ENCODE results near the gene LKAAEAR1.

The LKAAEAR1 gene

DNA sequence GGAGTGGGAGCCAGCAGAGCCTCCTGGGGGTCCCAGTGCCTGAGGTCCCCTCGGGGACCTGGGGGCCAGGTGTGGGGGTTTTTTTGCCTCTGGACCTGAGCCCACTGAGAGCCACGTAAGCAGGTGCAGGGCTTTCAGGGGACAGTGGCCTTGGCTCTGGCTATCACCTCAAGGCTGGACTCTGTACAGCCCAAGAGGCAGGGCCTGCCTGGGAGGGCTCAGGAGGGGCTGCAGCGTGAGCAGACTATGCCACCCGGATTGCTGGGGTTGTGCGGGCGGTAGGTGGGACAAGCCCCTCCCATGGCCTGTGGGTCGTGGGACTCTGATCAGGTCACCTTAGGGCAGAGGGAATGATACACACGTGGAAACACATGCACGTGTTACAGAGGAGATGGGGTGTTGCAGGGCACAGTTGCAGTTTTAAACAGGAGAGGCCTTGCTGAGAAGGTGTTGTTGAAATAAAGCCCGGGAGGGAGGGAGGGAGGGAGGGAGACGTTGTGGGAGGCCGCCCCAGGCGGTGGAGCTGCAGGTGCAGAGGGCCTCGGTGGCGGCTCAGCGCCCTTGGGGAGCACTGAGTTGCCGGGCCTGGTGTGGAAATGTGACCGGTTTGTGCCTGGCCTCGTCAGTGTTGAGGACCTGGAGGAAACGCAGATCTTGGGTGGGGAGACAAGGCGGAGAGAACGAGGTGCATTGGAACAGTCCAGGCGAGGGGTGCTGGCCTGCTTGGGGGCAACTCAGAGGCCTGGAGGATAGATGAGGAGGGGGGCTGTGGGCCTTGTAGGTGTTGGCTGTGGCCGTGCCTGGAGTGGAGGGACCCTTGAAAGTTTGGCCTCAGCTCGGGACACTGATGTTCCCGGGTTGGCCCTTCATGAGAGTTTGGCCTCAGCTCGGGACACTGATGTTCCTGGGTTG is 18.9 kb downstream of the LKAAEAR1 start:
- no peak for DNase-seq (ENCODE audit: low read depth)

DNA sequence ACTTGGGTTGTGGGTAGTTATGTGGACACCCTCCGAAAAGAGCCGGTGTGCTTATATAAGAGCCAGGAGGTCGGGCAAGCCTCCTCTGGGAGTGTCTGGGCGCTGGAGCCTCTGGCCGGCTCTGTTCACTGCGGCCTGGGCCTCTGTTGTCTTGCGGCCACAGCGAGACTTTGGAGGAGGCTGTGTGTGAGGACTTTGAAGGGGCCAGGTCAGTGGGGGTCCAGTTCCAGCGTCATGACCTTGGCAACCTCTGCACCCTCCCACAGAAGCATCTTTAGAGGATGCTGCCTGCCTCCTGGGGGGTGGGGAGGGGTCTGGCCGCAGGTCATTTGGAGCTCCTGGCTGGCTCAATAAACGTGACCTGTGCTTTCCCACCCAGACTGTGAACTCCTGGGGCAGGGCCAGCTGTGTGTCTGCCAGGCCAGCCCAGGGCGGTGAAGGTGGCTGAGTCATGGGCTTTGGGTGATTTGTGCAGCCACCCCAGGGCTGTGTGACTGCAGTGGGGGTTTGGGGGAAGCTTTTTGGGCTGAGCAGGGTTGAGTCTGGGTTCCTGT is 20.0 kb downstream of the LKAAEAR1 start:
- no peak for DNase-seq (ENCODE audit: low read depth)

DNA sequence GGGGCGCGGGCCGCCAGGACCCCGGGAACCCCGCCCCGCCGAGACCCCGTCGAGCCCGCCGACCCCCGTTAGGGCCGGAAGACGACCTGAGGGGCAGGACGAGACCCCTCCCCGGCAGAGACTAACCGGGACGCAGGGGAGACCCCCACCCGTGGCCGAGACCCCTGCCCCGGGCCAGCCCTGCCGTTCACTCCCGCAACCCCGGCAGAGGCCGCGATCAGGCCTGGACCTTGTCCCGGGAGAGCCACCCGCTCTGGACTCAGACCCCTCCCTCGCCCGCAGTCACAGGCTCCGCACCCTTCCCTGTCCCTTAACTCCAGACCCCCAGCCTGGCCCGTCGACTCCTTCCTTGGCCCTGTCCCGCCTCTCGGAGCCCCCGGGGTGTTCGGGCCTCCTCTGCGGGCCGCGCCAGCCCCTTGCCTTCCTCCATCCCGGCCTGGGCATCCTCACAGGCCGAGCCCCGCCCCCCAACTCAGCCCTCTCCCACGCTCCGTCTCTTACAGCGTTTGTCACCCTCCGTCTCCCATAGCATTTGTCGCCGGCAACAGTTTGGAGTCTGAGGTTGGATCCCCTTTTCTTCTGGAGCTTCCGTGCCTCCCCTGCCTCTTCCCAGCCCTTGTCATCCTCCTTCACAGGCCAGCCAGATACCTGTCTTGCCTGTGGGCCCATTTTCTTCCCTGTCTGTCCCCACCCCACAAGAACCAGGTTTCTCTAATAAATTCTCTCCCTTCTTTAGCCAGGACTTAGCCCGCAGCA is 20.6 kb downstream of the LKAAEAR1 start:
- DNase-seq (ENCODE audit: low read depth): no peak

DNA sequence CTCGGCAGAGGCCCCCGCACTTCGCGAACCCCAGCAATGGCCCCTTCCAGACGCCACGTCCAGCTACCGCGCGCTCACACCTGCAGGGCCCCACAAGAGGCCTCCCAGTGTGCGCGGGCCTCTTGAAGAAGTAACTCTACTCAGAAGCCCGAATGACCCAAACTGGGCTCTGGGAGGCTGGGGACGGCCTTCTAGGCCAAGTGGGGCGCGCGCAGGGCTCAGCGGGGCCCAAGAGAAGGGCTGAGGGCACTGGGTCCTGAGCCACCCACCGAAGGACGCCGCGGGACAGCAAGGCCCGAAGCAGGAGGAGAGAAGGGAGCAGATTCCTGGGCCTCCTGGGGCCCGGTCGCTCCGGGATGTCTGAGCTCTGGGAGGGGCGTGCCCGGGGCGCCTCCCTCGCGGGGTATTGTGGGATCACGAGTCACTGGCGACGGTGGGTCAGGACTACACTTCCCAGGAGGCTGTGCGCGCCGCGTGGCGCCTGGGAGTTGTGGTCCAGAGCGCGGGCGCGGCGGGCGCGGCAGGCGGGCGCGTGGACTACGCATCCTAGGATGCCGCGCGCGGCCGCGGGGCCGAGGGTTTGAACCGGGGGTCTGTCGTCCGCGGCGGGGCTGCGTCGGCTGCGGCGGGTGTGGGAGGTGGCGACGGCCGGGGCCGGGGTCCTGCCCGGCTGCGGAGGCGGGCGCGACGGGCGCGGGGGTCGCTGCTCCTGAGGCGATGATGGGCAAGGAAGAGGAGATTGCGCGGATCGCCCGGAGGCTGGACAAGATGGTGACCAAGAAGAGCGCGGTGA is 21.4 kb downstream of the LKAAEAR1 start, which contains the start of gene TCEA2:
TCEA2 (plus strand) TSS at position 603 of the 793 bp plus-strand sequence; CDS start at position 718, 115 bp downstream.
- peak; percentile 89 for DNase-seq (ENCODE audit: low read depth)

DNA sequence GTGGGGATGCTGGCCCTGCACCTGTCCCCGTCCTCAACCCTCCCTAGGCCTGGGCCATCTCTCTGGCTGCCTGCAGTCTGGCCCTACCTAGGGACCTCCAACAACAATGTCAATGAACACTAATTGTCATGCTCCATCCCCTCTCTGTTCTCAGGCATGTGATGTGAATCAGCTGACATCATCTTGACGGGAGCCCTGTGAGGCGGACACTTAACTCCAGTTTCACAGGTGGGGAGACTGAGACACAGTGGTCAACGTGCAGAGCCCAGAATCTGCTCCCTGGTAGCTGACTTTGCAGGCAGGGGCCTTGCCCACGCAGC is 22.0 kb downstream of the LKAAEAR1 start:
- no peak for DNase-seq (ENCODE audit: low read depth)

DNA sequence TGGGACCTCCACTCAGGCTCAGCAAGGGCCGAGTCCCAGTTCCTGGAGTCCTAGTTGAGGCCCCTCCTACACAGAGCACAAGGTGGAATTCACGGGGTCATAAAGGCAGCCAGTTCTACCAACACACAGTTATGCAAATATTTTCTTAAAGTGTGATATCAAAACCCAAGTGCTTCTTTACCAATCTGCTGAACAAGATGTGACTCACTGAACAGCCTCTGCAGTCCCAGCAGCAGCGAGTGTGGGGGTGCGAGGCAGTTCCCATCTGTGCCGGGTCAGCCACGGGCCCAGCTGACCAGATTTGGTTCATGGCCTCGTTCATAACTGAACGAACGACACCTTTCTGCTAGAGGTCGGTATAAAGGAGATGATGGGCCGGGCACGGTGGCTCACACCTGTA is 25.7 kb downstream of the LKAAEAR1 start:
- DNase-seq (ENCODE audit: low read depth): no peak

DNA sequence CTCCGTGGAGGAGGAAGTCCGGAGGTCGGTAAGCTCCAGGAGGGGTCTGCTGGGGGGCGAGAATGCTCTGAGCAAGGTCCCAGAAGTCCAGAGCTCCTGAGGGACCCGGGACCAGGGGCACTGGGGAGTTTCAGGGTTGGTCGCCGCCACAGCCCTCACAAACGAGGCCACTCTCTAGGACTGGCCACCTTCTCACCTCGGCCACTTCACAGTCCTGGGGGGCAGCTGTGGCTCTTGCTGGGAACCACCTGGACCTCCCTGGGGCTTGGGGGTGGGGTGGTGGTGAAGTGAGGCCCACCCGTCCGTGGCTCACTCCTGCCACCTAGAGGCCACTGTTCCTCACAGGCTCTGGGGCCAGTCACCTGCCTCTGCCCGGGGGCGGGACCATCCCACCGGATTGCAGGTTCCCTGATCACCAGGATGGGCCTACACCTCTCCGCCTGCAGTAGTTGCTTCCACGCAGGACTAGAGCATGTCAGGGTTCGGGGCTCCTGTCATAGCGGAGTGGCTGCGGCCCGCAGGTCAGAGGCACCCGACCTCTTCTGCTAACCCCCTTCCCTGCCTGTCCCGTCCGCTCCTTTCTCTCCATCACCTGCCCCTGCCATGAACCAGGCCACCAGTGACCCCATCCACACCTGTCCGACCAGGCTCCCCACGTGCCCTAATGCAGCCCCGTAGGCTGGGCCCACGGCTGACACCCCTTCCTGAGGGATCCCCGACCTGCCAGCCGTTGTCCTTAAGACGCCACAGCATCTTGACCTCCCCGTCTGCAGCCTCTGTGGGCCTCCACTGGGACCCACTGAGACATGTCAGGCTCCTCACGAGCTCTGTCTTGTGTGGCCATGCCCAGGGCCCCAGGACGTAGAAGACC is 26.3 kb downstream of the LKAAEAR1 start:
- DNase-seq (ENCODE audit: low read depth): peak; percentile 57

DNA sequence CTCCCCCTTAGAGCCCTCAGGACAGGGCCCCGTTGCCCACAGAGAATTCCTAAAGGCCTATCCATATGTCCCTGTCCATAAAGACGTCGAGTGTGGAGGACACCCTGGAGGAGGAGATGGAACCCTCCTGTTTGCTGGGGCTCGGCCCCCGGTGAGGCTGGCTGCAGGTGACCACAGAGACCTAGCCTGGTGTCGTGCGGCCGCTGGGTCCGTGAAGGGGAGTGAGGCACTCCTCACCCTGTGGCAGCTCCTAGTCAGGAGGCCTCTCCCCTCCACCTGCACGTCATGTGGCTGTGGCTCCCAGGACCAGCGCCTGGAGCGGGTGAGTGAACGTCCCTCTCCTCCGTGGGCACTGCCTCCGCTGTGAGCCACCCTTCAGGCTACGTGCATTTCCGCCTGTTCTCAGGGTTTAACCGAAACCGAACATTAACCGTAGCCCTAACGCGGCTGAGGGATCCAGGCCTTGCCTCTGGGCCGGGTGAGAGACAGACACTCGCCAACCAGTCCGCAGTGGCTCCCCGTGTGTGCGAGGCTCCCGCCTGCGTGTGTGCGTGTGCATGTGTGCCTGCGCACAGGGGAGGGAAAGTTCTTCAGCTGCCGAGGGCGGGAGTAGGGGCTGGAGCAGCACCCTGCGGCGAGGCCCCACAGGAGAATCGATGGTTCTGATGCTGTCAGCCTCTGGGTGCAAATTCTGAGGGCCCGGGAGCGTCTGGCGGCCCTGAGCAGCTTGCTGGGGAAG is 27.1 kb downstream of the LKAAEAR1 start:
- DNase-seq (ENCODE audit: low read depth): no peak

DNA sequence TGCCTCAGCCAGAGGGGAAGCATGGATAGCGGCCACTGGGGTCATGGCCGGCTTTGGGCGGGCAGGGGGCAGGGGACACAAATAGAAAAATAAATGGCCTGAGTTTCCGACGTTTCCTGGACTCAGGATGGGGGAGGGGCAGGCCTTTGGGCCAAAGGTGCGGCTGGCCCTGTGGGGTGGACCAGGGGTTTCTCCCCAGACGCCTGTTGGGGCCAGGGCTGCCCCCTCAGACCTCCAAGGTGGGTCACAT is 27.6 kb downstream of the LKAAEAR1 start:
- no peak for DNase-seq (ENCODE audit: low read depth)

DNA sequence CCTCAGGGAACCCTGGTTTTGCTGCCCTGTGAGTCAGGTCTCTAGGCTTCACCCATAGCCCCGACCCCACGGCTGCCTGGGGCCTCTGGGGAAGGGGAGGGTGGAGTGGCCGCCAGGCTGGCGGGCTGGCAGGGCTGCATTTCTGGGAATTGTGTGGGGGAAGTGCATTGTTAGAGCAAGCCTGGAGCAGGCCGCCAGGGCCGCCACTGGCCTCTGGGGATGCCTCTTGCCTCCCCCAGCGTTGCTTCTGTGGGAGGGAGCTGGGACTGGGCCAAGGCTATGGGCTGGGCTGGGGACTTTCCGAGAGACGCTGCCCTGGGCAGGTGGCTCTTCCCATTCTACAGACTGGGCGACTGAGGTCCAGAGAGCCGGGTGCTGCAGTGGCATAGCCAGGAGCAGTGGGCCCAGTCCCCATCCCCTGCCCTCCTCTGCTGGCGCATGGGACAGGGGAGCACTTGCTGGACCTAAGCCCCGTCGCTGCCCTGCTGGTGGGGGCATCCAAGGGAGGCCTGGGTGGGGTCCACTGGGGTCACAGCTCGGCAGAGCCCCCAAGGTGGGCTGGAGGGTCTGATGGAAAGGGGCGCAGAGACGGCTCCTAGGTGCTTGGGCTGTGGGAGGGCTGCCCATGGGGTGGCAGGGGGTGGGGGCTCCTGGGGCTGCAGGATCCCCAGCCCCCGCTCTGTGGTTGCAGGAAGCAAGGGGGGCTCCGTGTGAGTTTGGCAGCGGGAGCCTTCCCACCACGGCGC is 28.1 kb downstream of the LKAAEAR1 start:
- DNase-seq (ENCODE audit: low read depth): no peak

DNA sequence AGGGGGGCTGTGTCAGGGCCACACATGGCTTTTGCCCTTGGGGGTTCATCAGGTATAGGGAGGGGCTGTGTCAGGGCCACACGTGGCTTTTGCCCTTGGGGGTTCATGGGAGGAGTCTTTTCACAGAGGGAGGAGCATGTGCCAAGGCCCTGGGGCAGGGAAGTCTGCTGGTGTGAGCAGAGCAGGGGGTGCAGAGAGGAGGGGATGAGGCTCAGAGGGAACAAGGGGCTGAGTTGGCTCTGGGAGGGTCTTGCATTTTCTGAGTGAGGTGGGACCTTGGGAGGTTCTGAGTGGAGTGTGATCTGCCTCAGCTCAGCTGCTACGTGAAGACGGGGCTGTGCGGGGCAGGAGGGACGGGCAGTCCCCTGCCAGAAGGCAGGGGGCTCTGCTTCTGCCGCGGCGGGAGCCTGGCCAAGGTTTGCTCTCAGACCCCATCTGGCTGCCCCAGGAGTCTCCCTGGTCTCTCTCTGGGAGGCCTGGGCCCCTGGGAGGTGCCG is 28.8 kb downstream of the LKAAEAR1 start:
- DNase-seq (ENCODE audit: low read depth): no peak

DNA sequence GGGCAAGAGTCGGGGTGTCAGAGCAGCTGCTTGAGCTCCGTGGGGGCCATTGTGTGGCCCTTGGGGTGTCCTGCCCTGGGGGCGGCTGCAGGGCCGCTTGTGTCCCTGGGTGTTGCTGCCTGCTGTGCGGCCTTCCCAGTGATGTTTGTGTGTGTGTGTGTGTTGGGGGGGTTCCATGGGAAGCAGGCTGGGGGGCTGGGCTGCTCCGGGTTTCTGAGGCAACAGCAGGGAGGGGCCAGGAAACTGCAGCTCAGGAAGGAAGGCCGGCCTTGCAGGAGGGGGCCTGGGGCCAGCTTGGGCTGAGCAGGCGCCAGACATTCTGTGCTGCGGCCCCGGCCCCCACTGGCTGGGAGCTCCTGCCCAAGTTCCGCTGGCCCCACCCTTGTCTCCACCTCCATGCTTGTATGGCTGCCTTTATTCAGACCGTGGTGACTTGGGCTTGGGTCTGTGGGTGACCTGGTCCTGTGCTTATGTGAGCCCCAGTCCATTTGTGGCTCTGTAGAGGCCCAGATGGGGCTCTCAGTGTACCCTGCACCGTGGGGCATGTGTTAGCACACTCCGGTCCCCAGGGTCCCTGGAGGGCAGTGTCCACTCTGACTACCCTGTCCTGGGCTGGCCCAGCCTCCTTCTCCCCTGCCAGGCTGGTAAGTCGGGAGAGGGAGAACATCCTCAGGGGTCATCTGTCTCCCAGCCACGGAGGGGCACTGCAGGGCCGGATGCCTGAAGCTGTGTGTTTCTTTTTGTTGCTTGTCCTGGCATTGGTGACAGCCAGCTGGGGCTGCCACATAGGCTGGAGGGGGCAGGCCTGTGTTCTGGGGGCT is 30.1 kb downstream of the LKAAEAR1 start:
- no peak for DNase-seq (ENCODE audit: low read depth)

DNA sequence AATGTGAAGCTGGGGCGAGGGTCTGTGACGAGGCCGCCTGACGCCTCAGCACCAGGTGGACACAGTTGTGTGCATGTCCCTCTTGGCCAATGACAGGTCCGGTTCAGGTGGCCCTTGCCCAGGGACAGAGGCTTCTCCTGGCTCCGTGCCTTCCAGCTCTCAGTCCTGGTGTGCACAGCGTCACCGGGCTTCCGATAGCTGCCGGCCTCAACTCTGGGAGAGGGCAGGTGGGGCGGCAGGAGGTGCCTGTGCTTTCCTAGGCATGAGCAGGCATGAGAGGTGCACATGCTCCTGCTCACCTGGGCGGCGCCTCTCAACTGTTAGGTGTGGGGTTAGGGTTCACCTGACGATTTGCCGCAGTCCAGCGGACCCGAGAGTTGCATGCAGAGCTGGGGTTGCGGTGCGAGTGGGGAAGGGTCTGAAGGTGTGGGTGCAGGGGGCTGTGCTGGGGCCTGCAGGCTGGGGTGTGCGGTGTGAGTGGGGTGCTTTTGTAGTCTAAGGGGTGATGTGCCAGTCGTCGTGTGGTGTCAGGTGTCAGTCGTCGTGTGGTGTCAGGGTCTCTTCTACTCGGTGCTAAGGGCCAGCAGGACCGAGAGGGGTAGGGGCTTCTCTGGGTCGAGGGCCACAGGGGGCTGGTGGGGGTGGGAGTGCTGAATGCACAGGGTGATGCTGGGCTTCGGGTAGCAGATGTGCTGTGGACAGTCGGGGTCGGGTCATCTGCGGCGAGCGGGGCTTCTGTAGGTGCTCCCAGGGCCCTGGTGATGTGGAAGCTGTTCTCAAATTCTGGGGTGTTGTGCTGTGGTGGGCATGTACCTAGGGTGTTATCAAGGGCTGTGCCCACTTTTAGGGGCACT is 31.0 kb downstream of the LKAAEAR1 start:
- no peak for DNase-seq (ENCODE audit: low read depth)

DNA sequence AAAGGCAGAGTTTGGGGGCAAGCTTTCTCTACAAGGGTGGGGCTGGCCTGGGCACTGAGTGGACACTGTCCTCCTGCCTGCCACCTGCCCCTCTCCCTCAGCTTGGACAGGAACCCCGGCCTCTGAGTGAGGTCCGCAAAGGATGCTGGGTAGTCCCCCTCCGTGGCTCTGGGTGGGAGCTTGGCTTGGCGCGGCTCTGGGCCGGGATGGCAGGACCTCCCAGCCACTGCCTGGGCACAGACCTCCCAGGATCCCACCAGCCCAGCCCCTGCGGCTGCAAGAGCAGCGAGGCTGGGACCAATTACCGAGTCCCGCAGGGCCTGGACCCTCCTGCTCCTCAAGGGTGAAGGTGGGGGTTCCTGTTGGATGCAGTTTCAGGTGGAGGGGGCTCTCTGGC is 31.9 kb downstream of the LKAAEAR1 start:
- no peak for DNase-seq (ENCODE audit: low read depth)

DNA sequence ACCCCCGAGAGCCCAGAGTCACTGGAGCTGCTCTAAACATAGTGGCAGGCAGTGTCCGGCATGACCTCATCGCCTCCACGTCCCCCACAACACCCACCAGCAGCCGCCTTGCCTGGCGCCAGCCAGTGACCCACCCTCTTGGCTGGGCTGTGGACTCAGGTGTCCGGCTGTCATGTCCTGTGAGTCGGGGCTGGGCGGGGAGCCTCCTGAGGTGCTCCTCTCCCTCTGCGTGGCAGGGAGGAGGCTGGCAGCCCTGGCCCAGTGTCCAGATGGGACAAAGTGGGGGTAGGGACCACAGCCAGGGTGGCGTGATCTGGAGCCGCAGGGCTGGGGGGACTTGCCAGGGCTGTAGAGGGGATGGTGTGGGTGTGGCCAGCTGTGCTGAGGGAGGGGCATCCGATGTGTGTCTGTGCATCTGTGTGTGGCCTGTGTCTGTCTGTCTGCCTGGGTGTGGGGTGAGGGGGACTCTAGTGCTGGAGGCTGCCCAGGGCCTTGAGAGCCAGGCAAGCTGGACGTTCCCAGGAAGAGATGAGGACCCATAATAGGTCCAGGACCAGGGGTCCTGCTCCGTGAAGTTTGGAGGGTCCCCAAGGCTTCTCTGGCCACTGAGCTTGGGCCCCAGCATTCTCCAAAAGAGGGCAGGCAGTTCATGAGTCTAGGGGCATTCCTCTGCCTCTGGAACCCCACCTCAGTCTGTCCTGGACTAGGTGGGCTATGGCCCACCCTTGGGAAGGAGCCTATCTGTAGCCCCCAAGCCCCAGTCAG is 32.5 kb downstream of the LKAAEAR1 start:
- DNase-seq (ENCODE audit: low read depth): no peak

DNA sequence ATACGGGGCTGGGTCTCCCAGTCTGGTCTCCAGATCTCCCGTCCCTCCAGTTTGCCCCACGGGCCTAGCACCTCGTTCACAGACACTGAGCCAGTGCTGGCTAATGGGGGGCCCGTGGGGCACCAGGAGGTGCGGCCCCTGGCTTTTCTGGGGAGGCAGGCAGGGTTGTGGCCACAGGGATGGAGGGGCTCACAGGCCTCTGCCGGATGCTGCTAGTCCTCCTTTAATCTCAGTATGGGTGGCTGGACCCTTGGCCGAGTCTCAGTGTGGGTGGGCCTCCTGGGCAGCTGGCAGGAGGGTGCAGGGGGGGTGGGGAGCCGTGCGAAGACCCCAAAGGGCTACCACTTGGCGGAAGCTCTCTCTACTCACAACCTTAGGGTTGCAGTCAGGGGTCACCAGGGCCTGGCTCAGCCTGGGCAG is 33.2 kb downstream of the LKAAEAR1 start:
- no peak for DNase-seq (ENCODE audit: low read depth)

Data from activated T-helper 1 cell treated with Interleukin-2 at 50 U/mL for 16 hours (primary cell).